Measurements from ENCODE around the gene ATOH8.

GRCh38 chr2:85796341-85797262 lies 42.8 kb downstream of the ATOH8 start:
- no peak for TF ChIP-seq YY1 (IDR thresholded peaks at IDR 0.05; ENCODE audit: low read depth)
- TF ChIP-seq REST (IDR thresholded peaks at IDR 0.05; ENCODE audit: low read depth): peak; percentile 45; the same call in 1 of the 2 replicates
- no peak for TF ChIP-seq FOXM1 (IDR thresholded peaks at IDR 0.05; ENCODE audit: borderline replicate concordance, low read depth)
- TF ChIP-seq TCF12 (IDR thresholded peaks at IDR 0.05; ENCODE audit: low read depth): no peak
- no peak for TF ChIP-seq NFIC (IDR thresholded peaks at IDR 0.05)
- no peak for TF ChIP-seq RAD21 (IDR thresholded peaks at IDR 0.05; ENCODE audit: low read depth)
- TF ChIP-seq TEAD4 (IDR thresholded peaks at IDR 0.05): no peak
- no peak for TF ChIP-seq TAF1 (IDR thresholded peaks at IDR 0.05; ENCODE audit: low read depth)
- no peak for TF ChIP-seq MAX (IDR thresholded peaks at IDR 0.05)
- TF ChIP-seq CREB1 (IDR thresholded peaks at IDR 0.05; ENCODE audit: low read depth): no peak
- no peak for TF ChIP-seq EP300 (IDR thresholded peaks at IDR 0.05; ENCODE audit: borderline replicate concordance)
- TF ChIP-seq CEBPB (IDR thresholded peaks at IDR 0.05): no peak

Data from Ishikawa (cell line).